ENCODE results near the gene DLG3.
A peak's percentile ranks its signal among the peaks of the same experiment; 100 is the strongest.

DLG3 gene

DNA sequence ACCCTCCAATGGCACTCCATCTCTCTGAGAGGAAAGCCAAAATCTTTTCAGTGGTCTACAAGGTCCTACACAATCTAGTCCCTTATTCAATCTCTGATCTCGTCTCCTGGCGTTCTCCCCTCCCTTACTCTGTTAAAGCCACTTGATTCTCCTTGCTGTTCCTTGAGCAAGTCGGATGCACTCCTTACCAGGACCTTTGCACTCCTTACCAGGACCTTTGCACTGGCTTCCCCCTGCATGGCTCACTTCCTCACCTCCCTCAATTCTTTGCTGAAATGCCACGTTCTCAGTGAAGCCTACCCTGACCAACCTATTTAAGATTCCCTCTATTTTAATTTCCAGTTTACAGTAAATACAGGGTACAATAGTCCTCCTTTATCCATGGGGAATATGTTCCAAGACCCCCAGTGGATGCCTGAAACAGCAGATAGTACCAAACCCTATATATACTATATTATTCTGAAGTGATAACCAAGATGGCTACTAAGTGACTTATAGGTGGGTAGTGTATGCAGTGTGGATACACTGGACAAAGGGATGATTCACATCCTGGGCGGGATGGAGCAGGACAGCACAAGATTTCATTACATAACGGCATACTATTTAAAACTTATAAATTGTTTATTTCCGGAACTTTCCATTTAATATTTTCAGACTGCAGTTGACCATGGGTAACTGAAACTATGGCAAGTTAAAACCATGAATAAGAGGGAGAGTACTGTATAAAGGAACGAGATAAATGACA is 6.5 kb upstream of the DLG3 start:
- DNase-seq: no peak

DNA sequence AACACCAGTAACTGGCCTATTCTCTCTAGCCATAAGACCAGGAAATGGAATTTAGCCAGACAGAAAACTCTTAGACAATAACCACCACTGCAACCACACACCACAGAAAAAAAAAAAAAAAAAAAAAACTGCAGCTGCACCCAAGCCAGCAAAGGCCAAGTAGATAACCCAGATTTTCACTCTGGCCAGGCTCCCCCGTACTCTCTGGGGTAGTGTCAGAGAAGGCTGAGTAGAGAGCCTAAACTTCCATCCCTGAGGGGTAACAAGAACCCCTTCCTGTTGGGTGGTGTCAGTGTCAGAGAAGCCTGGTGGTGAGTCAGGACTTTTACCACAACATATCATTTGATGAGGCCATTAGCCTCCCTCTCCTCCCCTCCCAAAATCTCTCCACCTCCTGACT is 5.6 kb upstream of the DLG3 start:
- DNase-seq: peak in 1 of 5 experiments; percentile 37

DNA sequence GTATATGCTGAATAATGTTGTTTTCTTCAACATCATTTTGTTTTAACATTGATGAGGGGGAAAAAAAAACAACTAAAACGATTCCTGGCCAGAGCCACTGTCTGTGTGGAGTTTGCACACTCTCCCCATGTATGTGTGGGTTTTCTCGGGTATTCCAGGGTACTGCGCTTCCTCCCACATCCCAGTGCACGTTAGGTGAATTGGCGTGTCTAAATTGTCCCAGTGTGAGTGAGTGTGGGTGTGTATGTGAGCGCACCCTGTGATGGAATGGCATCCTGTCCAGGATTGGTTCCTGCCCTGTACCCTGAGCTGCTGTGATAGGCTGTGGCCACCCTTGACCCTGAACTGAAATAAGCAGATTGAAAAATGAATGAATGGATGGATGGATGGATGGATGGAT is 2.4 kb upstream of the DLG3 start:
- DNase-seq: no peak

DNA sequence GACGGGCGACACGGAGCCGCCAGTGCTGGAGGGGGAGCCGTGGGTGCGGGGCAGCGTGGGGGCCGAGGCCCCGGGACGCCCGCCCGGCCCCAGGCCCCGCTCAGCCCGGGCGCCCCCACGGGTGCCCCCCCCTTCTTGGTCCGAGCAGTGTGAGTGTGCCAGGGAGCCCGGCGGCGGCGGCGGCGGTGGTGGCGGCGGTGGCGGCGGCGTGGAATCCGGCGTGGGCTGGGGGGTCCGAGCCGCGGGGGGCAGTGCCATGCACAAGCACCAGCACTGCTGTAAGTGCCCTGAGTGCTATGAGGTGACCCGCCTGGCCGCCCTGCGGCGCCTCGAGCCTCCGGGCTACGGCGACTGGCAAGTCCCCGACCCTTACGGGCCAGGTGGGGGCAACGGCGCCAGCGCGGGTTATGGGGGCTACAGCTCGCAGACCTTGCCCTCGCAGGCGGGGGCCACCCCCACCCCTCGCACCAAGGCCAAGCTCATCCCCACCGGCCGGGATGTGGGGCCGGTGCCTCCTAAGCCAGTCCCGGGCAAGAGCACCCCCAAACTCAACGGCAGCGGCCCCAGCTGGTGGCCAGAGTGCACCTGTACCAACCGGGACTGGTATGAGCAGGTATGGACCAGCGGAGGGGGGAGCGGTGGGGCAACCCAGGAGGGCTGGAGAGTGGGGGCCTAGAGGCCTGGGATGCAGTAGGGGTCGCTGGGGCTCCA is 466 bp downstream of the DLG3 start:
- DNase-seq: no peak

DNA sequence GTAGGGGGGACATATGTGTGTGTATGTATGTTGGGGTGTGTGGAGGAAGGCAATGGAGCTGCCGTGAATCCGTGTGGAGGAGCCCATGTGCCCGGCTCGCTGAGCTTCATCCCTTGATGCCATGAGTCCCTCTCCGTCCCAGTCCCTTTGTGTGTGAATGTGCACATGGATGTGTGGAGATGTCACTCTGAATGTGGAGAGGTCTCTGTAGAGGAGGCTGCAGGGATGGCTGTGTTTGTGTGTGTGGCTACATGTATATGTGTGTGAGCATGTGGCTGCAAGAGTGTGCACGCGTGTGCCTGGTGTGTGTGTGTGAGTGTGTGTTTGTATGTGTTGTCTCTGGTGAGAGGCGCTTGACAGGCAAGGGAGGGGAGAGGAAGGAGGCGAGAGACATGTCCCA is 1.3 kb downstream of the DLG3 start:
- no peak for DNase-seq

DNA sequence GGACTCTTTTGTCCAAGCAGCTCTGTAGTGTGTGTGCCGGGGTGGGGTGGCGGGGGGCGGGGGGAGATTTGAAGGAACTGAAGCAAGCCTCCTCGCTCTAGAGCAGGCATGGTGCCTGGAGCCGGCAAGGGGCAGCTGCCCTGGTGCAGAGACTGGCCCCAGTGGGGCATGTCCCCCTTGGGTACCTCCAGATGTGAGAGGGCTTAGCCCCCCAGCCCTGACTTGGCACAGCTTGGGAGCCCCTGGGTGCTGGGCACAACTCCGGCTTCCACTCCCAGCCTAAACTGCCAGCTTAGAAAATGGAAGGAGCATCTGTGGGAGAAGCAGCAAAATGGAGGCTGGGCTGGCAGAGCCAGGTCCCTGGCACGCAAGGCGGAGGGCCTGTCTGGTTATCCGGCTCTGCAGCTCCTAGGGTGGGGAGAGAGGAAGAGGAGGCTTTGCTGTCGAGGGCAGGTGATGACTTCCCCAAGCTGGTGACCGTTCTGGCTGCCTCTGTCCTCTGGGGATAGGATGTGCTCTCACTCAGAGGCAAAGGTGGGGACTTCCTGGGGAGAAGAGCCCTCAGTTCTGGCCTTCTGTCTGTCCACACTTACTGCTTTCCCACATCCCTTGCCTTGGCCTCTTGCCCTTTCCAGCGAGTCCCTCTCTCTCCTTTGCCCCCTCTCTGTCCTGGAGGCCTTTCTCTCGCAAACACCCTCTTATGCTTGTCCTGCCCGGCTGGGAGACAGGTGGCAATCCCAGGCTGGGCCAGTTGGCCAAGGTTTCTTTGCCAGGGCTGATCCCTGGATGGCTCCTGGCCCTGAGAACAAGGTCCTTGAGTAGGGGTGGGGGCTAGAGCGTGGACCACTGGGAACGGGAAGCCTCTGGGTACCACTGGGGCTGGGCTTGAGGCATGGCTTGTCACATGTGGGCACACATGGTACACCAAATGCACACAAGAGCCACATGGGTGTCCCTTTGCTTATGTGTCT is 2.0 kb downstream of the DLG3 start:
- DNase-seq: no peak

DNA sequence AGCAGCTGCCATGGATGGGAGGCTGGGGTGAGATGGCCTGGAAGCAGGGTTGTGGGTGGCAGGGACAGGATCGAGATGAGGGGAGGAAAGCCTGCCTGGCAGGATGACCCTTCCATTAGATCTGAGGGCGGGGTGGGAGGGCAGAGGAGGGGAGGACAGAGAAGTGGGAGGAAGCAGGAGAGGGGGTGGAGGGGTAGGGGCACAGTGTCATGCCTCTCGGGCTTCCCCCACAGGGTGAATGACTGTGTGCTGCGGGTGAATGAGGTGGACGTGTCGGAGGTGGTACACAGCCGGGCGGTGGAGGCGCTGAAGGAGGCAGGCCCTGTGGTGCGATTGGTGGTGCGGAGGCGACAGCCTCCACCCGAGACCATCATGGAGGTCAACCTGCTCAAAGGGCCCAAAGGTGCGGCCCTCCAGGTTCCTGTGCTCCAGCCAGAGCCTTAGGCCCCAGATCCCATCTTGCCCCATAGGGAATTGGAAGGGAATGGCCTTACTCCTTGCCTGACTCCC is 4.9 kb downstream of the DLG3 start:
- DNase-seq: no peak

DNA sequence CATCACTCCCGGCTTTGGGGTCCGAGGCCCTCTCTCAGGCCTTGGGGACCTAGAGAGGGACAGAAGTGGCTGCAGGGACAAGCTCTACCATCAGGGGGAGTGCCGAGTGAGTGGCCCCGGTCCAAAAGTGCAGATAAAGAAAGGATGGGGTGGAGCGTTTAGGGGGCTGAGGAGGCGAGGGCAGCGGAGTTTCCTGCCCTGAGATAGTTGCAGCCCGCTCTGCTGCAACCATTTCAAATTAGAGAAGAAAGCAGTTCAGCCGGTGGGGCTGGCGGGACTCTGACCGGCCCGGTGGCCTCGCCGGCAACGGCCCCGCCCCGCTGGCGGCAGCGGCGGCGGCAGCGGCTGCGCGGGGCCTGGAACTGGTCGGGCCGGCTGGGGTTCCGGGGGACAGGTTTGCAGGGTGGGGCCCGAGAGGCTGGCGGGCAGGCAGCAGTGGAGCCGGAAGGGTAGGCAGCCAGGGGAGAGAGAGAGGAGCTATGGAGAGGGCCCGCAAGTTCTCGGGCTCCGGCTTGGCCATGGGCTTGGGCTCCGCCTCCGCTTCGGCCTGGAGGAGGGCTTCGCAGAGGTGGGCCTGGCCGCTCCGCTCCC is 7.6 kb downstream of the DLG3 start:
- DNase-seq: peak in 3 of 5 experiments; percentile 32 to 63 (median 35)

DNA sequence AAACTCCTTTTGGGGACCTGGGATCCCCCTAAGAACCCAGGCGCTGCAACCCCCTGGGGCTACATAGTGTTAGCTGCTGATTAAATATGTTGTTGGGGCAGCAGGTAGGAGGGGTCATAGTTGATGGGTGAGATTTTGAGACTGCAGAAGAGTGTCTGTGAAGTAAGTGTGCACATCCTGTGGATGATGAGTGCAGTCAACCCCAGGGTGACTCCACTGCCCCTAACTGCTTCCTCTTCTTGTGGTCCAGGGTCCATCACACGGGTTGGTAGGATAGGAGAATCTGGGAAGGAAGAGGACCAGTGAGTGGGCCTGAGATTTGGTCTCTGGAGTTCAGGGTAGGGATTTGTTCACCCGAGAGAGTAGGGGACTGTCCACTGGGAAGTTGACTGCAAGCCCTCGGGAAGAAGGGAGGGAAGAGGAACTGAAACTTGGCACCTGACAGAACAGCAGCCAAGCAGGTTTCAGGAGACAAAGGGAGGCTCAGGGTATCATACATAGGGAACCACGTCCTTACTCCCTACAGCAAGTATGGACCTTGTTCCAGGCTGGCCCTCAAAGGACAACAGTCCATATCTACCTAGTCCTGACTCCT is 8.5 kb downstream of the DLG3 start:
- DNase-seq: no peak

DNA sequence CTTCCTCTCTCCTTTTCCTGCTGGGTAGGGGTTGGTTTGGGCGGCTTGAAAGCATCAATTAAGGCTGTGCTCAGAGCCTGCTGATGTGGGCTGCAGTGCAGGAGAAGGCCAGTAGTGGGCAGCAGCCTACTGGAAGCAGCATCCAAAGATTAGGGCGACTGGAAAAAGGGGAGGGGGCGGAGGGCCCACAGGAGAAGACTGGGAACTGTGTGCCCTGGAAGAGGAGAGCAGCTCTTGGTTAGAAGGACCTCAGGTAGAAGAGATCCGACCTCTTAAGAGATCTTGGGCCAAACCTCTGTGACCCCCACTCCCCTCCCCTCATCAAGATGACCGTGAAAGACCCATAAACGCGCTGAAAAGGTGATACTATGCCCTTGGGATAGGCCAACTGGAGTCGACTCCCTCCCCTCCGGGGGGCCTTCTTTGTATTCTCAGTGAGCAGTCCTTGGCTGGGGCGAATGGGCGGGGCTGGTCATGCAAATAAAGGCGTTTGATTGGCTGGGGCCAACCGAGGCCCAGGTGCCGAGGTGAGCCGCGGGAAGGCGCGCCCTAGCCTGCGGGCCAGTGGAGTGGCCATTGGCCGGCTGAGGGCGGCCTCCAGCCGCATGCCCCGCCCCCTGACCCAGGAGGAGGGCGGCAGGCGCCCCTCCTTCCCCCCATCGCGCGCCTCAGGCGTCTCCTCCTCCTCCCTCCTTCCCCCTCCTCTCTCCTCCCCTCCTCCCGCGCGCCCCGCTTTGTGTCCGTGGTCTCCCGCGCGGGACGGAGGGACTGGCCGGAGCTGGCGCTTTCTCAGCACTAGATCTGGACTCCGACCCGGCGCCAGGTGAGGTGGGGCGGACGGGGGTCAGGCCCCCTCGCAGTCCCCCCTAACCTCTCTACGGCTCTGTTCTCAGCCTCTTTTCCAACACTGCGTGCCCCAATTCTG is 10.1 kb downstream of the DLG3 start:
- DNase-seq: peak; percentile 51 to 86 (median 72)

DNA sequence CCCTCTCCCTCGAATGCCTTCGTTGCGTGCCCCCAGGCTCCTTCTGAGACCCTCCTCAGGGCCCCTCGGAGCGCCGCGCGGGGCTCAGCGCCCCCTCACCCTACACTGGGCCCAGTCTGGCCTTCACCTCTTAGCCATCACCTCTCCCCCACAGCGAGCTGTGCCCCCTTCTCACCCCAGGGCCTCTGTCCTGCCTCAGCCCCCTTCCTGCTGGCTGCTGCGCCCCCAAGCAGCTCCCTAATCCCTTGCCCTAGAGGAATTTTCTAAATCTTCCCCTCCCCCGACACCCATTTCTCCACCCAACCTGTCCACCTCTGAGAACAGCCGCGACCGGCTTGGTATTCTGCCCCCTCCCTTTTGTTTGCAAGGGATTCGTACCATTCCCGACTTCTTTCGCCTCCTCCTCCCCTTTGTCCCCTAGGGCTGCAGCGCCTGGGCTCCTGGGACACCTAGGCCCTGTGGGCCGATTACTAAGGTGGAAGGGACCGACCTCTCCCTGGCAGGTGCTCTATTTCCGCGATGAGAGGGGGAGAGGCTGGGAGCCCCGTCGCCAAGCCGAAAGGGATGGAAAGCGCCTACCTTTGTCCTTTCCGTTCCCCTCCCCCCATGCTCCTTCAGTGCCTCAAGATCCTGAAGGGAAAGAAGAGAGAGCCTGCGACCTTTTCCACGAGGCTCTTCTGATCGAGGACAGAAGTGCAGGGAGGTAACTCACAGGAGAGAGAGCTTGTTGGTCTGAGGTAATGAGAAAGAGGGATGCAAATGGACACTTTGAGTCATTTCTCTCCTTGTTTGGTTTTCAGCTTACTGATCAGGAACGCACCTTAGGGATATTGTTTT is 10.9 kb downstream of the DLG3 start:
- DNase-seq: no peak

DNA sequence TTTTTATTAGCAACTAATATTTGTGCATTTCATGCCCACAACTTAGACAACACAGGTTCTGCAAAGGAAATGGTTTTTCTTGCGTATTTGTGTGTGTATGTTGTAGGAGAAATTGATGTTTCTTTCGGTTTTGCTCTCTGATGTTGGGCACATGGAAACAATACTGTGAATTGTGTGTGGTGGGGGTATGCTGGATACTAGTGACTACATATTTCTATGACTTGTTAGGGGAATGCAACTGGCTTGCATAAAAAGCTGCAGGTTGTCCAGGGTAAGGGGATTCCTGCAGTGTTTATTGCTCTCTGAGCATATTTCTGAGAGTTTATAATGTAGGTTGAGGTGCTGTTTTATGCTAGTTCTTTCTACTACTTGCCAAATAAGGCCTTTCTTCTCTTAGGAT is 11.6 kb downstream of the DLG3 start:
- DNase-seq: peak in 1 of 5 experiments; percentile 64

DNA sequence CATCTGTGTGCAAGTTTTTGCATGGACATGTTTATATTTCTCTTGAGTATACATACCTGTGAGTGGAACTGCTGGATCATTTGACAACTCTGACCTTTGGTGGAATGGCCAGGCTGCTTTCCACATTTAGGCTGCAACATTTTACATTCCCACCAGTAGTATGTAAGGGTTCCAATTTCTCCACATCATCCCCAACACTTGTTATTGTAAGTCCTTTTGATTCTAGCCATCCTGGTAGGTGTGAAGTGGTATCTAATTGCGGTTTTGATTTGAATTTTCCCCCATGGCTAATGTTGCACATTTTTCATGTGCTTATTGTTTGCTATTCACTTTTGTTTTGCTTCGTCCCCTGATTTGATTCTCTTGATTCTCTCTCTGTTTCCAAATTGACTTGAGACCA is 16.4 kb downstream of the DLG3 start:
- no peak for DNase-seq

DNA sequence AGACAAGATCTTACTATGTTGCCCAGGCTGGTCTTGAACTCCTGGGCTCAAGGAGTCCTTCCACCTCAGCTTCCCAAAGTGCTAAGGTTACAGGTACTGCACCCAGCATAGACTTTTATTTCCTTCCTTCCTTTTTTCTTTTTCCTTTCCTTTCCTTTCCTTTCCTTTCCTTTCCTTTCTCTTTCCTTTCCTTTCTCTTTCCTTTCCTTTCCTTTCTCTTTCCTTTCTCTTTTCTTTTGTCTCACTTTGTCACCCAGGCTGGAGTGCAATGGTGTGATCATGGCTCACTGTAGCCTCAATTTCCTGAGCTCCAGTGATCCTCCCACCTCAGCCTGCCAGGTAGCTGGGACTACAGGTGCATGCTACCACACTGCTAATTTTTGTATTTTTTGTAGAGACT is 19.4 kb downstream of the DLG3 start:
- no peak for DNase-seq

DNA sequence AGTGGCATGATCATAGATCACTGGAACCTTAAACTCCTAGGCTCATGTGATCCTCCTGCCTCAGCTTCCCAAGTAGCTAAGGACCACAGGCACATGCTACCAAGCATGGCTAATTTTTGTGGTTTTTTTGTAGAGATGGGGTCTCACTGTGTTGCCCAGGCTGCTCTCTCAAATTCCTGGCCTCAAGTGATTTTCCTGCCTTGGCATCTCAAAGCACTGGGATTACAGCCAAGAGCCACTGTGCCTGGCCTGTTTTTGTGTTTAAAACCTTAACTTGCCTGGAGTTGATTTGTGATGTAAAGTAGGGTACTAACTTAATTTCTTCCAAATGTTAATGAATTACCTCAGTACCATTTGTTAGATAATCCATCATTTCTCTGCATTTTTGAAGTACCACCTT is 22.3 kb downstream of the DLG3 start:
- no peak for DNase-seq

DNA sequence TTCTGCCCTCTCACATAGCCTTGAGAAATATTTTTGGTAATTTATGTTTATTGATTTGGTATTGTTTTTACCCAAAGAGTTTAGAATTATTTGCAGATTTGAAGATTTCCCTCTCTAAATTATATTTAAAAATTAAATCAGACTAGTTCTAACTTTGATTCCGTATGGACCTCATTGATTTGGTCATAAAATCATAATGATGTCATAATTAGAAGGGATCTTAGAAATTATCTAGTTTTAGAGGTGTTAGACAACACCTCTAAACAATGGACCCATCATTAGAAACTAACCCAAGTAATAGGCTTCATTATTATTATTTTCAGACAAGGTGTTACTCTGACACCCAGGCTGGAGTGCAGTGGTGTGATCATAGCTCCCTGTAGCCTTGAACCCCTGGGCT is 24.1 kb downstream of the DLG3 start:
- DNase-seq: no peak

DNA sequence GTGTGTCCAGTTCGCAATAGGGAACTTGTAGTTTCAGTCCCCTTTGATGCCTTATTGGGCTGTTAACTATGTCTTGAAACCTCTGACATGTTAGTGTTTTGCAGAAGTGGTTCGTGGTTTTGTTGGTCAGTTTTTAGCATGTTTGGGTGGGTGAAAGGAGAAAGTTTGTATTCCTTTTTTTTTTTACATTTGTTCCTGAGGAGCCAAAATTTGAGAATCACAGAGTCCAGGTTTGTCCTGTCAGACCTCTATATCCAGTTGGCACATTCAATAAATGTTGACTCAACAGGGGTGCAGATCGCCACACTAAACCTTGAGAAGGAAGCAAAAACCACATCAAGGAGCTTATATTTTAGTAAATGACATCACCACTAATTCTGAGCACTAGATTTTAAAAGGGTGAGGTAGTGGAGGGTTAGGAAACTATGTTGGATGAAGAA is 26.2 kb downstream of the DLG3 start:
- peak in 1 of 5 experiments; percentile 28 for DNase-seq

DNA sequence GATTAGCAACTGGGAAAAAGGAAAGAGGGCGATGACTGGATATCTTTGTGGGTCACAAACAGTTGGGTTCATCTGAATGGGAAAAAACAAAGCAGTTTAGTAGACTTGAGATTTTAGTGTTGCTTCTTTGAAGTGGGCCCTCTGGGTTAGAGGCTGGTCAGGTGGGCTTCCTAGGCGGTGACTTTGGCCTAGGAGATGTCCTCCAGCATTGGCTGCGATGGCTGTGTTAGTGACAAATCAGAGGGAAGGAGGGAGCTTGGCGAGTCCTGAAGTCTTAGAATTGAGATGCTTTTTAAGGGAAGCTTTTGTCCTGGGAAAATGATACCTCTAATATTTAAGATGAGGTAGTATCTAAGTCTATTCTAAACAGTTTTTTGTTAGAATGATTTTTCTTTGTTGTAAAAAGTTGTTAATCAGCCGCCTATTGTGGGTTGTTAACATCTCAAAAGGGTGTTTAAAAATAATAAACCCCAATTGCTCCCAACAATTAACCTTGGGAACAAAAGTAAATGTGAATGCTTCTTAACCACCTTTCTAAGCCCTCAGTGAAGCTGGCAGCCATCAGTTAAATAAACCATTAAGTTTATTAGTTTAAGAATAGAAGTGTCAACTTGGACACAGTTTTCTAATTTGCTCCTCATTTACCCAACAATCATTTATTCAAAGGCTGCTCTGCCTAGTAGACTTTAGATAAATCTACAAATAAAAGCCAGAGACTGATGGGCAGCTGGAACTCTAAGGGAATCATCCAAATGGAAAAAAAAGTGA is 31.7 kb downstream of the DLG3 start:
- DNase-seq: no peak
